LNCAP (cell line): ENCODE measurements around the gene AKAP1.

Experiments
- CTCF ChIP-seq: fragments of 450-650 bp; IDR thresholded peaks from 2 replicates; pipeline ENCODE4 v1.5.1; 2017; ENCODE audit warnings: mild to moderate bottlenecking

AKAP1 gene

GRCh38 chr17:57158795-57159194 is 73.7 kb downstream of the AKAP1 start:
- no peak for TF ChIP-seq CTCF

GRCh38 chr17:57160624-57161023 is 75.6 kb downstream of the AKAP1 start:
- TF ChIP-seq CTCF, result no peak

GRCh38 chr17:57164814-57165213 is 79.8 kb downstream of the AKAP1 start:
- no peak for TF ChIP-seq CTCF

GRCh38 chr17:57165754-57166153 is 80.7 kb downstream of the AKAP1 start:
- TF ChIP-seq CTCF, result no peak

- TF ChIP-seq CTCF, result no peak
Measured at GRCh38 chr17:57166803-57167202, 81.8 kb downstream of the AKAP1 start.

- no peak for TF ChIP-seq CTCF
Measured at GRCh38 chr17:57168695-57169094, 83.6 kb downstream of the AKAP1 start.

- TF ChIP-seq CTCF, result no peak
Measured at GRCh38 chr17:57170866-57171265, 85.8 kb downstream of the AKAP1 start.
